ENCODE data around the gene HYCC1.
"Not testable (repeated sequence)": the region's sequence is repeated elsewhere in the genome, so short reads cannot be mapped to it uniquely, and the experiment has no call there.

The HYCC1 gene

GRCh38 chr7:23013715-23014649 is at the start of gene HYCC1:
TSS of gene HYCC1 (minus strand) at chr7:23014130. CDS start at chr7:22991111, 23,019 bp downstream.
- TF ChIP-seq ZFX (IDR thresholded peaks at IDR 0.05) = no peak
- peak; percentile 72 for TF ChIP-seq CTCF (conservative IDR thresholded peaks at IDR 0.05)
- peak within 1 kb of the TSS; percentile 42 for H3K27ac ChIP-seq

GRCh38 chr7:23062452-23062851 is 48.5 kb upstream of the HYCC1 start:
- no peak for TF ChIP-seq ZFX (IDR thresholded peaks at IDR 0.05)
- TF ChIP-seq CTCF (conservative IDR thresholded peaks at IDR 0.05) = no peak
- H3K27ac ChIP-seq = no peak overlapping the region

- H3K27ac ChIP-seq = no peak overlapping the region
- TF ChIP-seq ZFX (IDR thresholded peaks at IDR 0.05) = no peak
- TF ChIP-seq CTCF (conservative IDR thresholded peaks at IDR 0.05) = no peak
Measured at GRCh38 chr7:23061327-23061726, 47.4 kb upstream of the HYCC1 start.

- TF ChIP-seq CTCF (conservative IDR thresholded peaks at IDR 0.05) (no peak), ZFX (IDR thresholded peaks at IDR 0.05) (no peak)
- H3K27ac ChIP-seq = no peak overlapping the region
Measured at GRCh38 chr7:23058408-23059096, 44.6 kb upstream of the HYCC1 start.

GRCh38 chr7:23055582-23056178 is 41.8 kb upstream of the HYCC1 start:
- no peak overlapping the region for H3K27ac ChIP-seq
- TF ChIP-seq ZFX (IDR thresholded peaks at IDR 0.05) (no peak), CTCF (conservative IDR thresholded peaks at IDR 0.05) (peak; percentile 97)

GRCh38 chr7:23051124-23051485 is 37.2 kb upstream of the HYCC1 start:
- H3K27ac ChIP-seq = not testable (repeated sequence)

GRCh38 chr7:23046336-23046735 is 32.4 kb upstream of the HYCC1 start:
- not testable (repeated sequence) for H3K27ac ChIP-seq

- not testable (repeated sequence) for H3K27ac ChIP-seq
Measured at GRCh38 chr7:23045086-23045485, 31.2 kb upstream of the HYCC1 start.

Measured in C4-2B (cell line).